HepG2 (cell line): ENCODE results near the gene CTAG1A. TPM values are rescaled to one million over a fixed set of nuclear protein-coding genes. Genes with fewer than 3 reads are reported as not detected.

Experiments used
- CCAR2 ChIP-seq: fragments of 200-400 bp; formaldehyde crosslinking; optimal IDR thresholded peaks from 2 replicates; pipeline ENCODE3; 2018; ENCODE audit warnings: low read depth, mild to moderate bottlenecking, low read length, moderate library complexity
- CHD4 ChIP-seq: fragments of 200-600 bp; sonication (generic); IDR thresholded peaks from 2 replicates; pipeline ENCODE4 v1.7.0; 2017; ENCODE audit warnings: mild to moderate bottlenecking, low read length, borderline replicate concordance
- IRF2 ChIP-seq: IDR thresholded peaks from 2 replicates; pipeline ENCODE4 v1.6.1; 2018; ENCODE audit warnings: missing genetic modification reagents, missing compliant biosample characterization
- JUNB ChIP-seq: sonication (generic); formaldehyde crosslinking; IDR thresholded peaks from 2 replicates; pipeline ENCODE4 v1.8.0; 2022; ENCODE audit warnings: missing genetic modification reagents, mild to moderate bottlenecking, borderline replicate concordance
- KLF15 ChIP-seq: sonication (generic); formaldehyde crosslinking; IDR thresholded peaks from 2 replicates; pipeline ENCODE4 v1.8.1; 2023; ENCODE audit warnings: borderline replicate concordance, mild to moderate bottlenecking, inconsistent platforms, missing genetic modification reagents, mixed read lengths
- NRL ChIP-seq: sonication (generic); formaldehyde crosslinking; IDR thresholded peaks from 2 replicates; pipeline ENCODE4 v1.5.0; 2020; ENCODE audit warnings: missing genetic modification reagents, mild to moderate bottlenecking, moderate library complexity, borderline replicate concordance
- RXRA ChIP-seq: sonication (generic); formaldehyde crosslinking; IDR thresholded peaks from 2 replicates; pipeline ENCODE4 v1.5.1; 2020; ENCODE audit warnings: missing genetic modification reagents
- SIN3A ChIP-seq: IDR thresholded peaks from 2 replicates; pipeline ENCODE4 v1.6.1; 2011; ENCODE audit warnings: low read depth, mild to moderate bottlenecking, control low read depth, low read length, borderline replicate concordance
- SMYD3 ChIP-seq: sonication (generic); formaldehyde crosslinking; IDR thresholded peaks from 2 replicates; pipeline ENCODE4 v1.8.1; 2023; ENCODE audit warnings: mild to moderate bottlenecking, missing genetic modification reagents
- SNAPC5 ChIP-seq: sonication (generic); formaldehyde crosslinking; IDR thresholded peaks from 2 replicates; pipeline ENCODE4 v1.8.1; 2023; ENCODE audit warnings: mild to moderate bottlenecking, missing genetic modification reagents, borderline replicate concordance
- TEF ChIP-seq: sonication (generic); formaldehyde crosslinking; IDR thresholded peaks from 2 replicates; pipeline ENCODE4 v1.5.0; 2020; ENCODE audit warnings: missing genetic modification reagents
- TOPORS ChIP-seq: sonication (generic); formaldehyde crosslinking; IDR thresholded peaks from 2 replicates; pipeline ENCODE4 v1.8.0; 2023; ENCODE audit warnings: mild to moderate bottlenecking, missing genetic modification reagents
- ZBTB21 ChIP-seq: sonication (generic); formaldehyde crosslinking; IDR thresholded peaks from 2 replicates; pipeline ENCODE4 v1.4.0; 2020; ENCODE audit warnings: missing genetic modification reagents
- ZFX ChIP-seq: sonication (generic); formaldehyde crosslinking; IDR thresholded peaks from 2 replicates; pipeline ENCODE4 v1.4.0; 2020; ENCODE audit warnings: mild to moderate bottlenecking, low read depth, missing genetic modification reagents, moderate library complexity
- ZNF251 ChIP-seq: sonication (generic); formaldehyde crosslinking; IDR thresholded peaks from 2 replicates; pipeline ENCODE4 v1.9.0; 2021; ENCODE audit warnings: mild to moderate bottlenecking, missing genetic modification reagents
- ZNF350 ChIP-seq: sonication (generic); formaldehyde crosslinking; IDR thresholded peaks from 2 replicates; pipeline ENCODE4 v1.4.0; 2020; ENCODE audit warnings: mild to moderate bottlenecking, low read depth, missing genetic modification reagents, borderline replicate concordance
- ZNF432 ChIP-seq: sonication (generic); formaldehyde crosslinking; IDR thresholded peaks from 2 replicates; pipeline ENCODE4 v1.5.0; 2020; ENCODE audit warnings: missing genetic modification reagents, mild to moderate bottlenecking, borderline replicate concordance
- ZNF546 ChIP-seq: sonication (generic); formaldehyde crosslinking; conservative IDR thresholded peaks from 2 replicates; pipeline ENCODE4 v1.8.1; 2023; ENCODE audit warnings: mild to moderate bottlenecking, missing genetic modification reagents
- ZNF7 ChIP-seq: IDR thresholded peaks from 2 replicates; pipeline ENCODE4 v1.6.1; 2016; ENCODE audit warnings: missing biosample characterization, missing genetic modification reagents
- ZNF772 ChIP-seq: sonication (generic); formaldehyde crosslinking; IDR thresholded peaks from 2 replicates; pipeline ENCODE4 v1.5.0; 2020; ENCODE audit warnings: mild to moderate bottlenecking, missing genetic modification reagents
- polyA plus RNA-seq, 8 experiments: library from polyadenylated mRNA; depleted of rRNA in 3 of 8; stranded (reverse) in 7 of 8; unstranded in 1 of 8; fragments of >200 nt; fragmentation: Illumina TruSeq in 4 of 8; extraction: Trizol in 4 of 8; gene quantifications; 2 replicates each; pipeline versions ENCODE4 v1.2.1 to v1.2.3, GENCODE V29; 2011 to 2016; ENCODE audit warnings: low read depth in 4 of 8, missing spikeins in 1 of 8, mixed read lengths in 1 of 8; ENCODE audit not compliant: insufficient read depth in 1 of 8
- total RNA-seq, 5 experiments: library from RNA; depleted of rRNA; stranded (reverse); fragments of >200 nt; fragmentation: Illumina TruSeq; extraction: Trizol; gene quantifications; 2 replicates each; pipeline ENCODE4 v1.2.3, GENCODE V29; 2016; ENCODE audit warnings: low read depth in 1 of 5
- TF ChIP-seq, protein P1 (sequence below), 2 experiments: IDR thresholded peaks; 2 replicates each; pipeline ENCODE4 v1.6.1; 2011 to 2012; ENCODE audit warnings: low read length in 2 of 2, borderline replicate concordance in 1 of 2, low read depth in 1 of 2, mild to moderate bottlenecking in 1 of 2, moderate library complexity in 1 of 2
- TF ChIP-seq, protein P2 (sequence below): sonication (generic); formaldehyde crosslinking; IDR thresholded peaks from 2 replicates; pipeline ENCODE4 v1.8.1; 2023; ENCODE audit warnings: mild to moderate bottlenecking, missing genetic modification reagents
- TF ChIP-seq, protein P3 (sequence below): sonication (generic); formaldehyde crosslinking; IDR thresholded peaks from 2 replicates; pipeline ENCODE4 v1.5.0; 2020; ENCODE audit warnings: mild to moderate bottlenecking, low read depth, missing genetic modification reagents, borderline replicate concordance

The CTAG1A gene
- total and polyA plus RNA-seq, 2 of the 13 experiments (the other 11 are each of a cell fraction or from before 2014, with no cell fraction given), result not detected

DNA sequence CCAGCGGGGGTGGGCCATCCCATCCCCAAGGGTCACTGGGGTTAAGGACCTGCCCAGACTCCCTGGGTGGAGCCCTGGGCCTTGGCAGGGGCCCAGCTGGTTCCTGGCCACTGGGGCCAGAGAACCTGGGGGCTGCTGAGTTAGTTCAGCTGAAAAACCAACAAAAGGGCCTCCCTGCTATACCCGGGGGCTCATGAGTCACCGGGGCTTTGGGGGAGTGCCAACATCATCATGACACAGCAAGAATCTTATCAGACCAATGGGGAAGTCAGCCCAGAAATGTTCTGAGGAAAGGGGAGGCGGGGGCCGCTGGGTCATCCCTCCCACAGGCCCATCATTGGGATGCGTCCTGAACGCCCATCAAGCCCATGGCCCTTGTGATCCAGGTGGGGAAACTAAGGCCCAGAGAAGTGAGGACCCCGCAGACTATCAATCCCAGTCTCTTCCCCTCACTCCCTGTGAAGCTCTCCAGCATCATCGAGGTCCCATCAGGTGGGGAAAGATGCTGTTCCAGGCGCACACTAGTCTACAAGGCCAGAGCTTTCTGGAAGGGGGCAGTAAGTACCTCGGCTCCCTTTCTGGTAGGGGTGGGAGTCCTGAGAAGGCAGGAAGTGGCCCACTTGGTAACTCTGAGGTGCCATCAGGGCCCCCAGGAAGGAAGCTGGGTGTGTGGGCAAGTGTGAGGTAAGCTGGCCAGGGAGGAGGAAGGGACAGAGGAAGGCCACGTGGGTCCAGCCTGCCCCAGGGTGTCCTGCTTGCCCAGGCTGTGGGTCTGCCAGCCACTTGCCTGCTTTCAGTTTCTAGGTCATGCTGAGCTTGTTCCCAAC, 42.8 kb upstream of the CTAG1A start (continued):
- TF ChIP-seq ZNF432 (no peak), KLF15 (CRISPR knock-in tag) (no peak), TEF (CRISPR knock-in tag) (no peak), ZNF546 (no peak), JUNB (CRISPR knock-in tag) (peak; percentile 75), ZNF251 (CRISPR knock-in tag) (no peak), NRL (no peak), TOPORS (no peak), ZNF772 (CRISPR knock-in tag) (peak; percentile 63; the same call in 1 of the 2 replicates), ZNF350 (peak; percentile 40; the same call in 1 of the 2 replicates), CHD4 (no peak), ZBTB21 (CRISPR knock-in tag) (no peak), ZNF7 (no peak), RXRA (CRISPR knock-in tag) (peak; percentile 85), IRF2 (CRISPR knock-in tag) (no peak), SIN3A (peak; percentile 56; the same call in 1 of the 2 replicates), ZFX (CRISPR knock-in tag) (no peak; the same call in none of the 2 replicates), SMYD3 (no peak), SNAPC5 (no peak), CCAR2 (no peak)
- TF ChIP-seq, protein P1, sequence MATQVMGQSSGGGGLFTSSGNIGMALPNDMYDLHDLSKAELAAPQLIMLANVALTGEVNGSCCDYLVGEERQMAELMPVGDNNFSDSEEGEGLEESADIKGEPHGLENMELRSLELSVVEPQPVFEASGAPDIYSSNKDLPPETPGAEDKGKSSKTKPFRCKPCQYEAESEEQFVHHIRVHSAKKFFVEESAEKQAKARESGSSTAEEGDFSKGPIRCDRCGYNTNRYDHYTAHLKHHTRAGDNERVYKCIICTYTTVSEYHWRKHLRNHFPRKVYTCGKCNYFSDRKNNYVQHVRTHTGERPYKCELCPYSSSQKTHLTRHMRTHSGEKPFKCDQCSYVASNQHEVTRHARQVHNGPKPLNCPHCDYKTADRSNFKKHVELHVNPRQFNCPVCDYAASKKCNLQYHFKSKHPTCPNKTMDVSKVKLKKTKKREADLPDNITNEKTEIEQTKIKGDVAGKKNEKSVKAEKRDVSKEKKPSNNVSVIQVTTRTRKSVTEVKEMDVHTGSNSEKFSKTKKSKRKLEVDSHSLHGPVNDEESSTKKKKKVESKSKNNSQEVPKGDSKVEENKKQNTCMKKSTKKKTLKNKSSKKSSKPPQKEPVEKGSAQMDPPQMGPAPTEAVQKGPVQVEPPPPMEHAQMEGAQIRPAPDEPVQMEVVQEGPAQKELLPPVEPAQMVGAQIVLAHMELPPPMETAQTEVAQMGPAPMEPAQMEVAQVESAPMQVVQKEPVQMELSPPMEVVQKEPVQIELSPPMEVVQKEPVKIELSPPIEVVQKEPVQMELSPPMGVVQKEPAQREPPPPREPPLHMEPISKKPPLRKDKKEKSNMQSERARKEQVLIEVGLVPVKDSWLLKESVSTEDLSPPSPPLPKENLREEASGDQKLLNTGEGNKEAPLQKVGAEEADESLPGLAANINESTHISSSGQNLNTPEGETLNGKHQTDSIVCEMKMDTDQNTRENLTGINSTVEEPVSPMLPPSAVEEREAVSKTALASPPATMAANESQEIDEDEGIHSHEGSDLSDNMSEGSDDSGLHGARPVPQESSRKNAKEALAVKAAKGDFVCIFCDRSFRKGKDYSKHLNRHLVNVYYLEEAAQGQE (IDR thresholded peaks at IDR 0.05; ENCODE audit: borderline replicate concordance in 1 of 2, low read depth in 1 of 2, low read length in 2 of 2), result no peak
- TF ChIP-seq, protein P2, sequence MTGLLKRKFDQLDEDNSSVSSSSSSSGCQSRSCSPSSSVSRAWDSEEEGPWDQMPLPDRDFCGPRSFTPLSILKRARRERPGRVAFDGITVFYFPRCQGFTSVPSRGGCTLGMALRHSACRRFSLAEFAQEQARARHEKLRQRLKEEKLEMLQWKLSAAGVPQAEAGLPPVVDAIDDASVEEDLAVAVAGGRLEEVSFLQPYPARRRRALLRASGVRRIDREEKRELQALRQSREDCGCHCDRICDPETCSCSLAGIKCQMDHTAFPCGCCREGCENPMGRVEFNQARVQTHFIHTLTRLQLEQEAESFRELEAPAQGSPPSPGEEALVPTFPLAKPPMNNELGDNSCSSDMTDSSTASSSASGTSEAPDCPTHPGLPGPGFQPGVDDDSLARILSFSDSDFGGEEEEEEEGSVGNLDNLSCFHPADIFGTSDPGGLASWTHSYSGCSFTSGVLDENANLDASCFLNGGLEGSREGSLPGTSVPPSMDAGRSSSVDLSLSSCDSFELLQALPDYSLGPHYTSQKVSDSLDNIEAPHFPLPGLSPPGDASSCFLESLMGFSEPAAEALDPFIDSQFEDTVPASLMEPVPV (CRISPR knock-in tag), result peak; percentile 41; the same call in 1 of the 2 replicates
- TF ChIP-seq, protein P3, sequence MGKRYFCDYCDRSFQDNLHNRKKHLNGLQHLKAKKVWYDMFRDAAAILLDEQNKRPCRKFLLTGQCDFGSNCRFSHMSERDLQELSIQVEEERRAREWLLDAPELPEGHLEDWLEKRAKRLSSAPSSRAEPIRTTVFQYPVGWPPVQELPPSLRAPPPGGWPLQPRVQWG (CRISPR knock-in tag), result no peak
